KG1 (cell line): Measurements from ENCODE around the gene PPFIBP2.

Experiments used
- DNase-seq: peaks from one replicate; lab custom pipeline; 2025; lab: John Stamatoyannopoulos, UW

PPFIBP2 gene

DNA sequence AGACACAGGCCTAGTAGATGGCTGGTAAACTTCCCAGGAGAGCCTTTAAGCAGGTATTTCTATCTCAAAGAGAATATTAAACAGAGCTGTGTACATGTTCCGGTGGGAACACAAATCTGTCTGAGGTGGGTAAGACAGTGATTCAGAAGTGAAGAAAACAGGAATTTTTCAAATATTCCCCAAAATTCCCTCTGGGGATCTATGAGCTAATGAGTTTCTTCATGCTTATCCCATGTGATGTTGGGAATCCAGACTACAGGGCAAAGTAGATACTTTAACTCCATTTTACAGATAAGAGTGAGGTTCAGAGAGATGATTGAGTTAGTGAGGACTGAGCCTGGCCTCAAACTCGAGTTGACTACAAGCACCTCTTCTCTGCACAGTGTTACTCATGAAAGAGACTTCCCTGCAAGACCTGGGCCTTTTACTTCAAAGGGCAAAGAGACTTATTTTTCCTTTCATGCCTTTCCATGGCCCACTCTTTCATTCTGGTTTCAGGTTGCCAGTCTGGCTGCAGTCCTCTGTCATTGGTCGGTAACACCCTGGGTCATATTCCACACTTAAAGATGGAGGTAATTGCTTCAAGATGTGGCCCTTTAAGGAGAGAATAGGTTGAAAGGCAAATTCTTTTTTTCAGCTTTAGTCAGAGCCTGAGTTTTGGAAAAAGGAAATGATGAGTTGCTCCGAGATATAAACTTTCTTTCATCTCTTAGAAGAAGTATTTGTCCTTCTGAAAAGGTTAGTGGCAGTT, 89.4 kb downstream of the PPFIBP2 start:
- no peak for DNase-seq

DNA sequence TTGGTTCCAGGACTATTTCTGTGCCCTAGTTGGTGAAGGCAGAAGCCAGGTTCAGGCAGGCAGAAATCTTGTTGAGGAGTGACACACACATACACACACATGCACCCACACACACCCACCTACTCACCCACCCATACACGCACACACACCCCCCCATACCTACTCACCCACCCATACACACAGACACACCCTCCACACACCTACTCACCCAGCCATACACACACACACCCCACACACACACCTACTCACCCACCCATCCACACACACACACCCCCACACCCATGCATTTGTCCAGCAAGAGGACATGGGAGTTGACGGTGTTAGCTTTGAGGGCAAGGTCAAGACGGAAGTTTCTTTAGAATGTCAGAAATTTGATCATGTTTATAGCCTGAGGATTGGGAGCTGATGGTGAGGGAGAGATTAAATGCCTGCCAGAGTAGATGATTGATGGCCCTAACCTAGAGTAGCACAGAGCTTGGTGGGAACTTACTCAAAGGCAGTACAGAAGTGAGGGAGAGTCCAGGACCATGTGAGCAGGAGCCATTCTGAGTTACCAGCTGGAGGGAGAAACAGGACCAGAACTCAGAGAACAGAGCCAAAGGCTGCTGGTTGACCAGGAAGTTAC, 90.6 kb downstream of the PPFIBP2 start:
- no peak for DNase-seq

GRCh38 chr11:7605186-7605943, 91.6 kb downstream of the PPFIBP2 start:
- no peak for DNase-seq

DNA sequence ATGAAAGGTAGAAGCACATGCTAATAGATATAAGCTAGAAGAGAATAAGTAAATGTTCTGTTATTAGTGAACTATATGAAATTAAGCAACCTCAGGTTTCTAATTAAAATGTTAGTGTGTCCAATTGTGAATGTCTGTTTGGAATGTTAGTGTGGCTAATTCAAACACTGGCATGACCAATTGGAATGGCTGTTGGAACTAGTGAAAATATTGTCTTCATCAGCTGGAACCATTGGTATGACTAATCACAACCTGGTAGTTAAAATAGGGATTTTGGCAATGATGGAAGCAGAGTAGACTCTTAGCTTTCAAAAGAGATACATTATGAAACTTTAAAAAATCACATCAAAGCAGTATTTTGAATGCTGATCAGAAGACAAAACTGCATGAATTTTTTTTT, 92.7 kb downstream of the PPFIBP2 start:
- DNase-seq, result no peak

GRCh38 chr11:7609015-7609414, 95.2 kb downstream of the PPFIBP2 start:
- no peak for DNase-seq

- DNase-seq, result no peak
Observed at GRCh38 chr11:7609521-7609920, 95.7 kb downstream of the PPFIBP2 start.

- no peak for DNase-seq
Observed at GRCh38 chr11:7610393-7610792, 96.6 kb downstream of the PPFIBP2 start.

GRCh38 chr11:7611411-7611810, 97.6 kb downstream of the PPFIBP2 start:
- DNase-seq, result no peak

- DNase-seq, result no peak
Observed at GRCh38 chr11:7612056-7612660, 98.4 kb downstream of the PPFIBP2 start.

- no peak for DNase-seq
Observed at GRCh38 chr11:7612661-7613393, 99.0 kb downstream of the PPFIBP2 start.

DNA sequence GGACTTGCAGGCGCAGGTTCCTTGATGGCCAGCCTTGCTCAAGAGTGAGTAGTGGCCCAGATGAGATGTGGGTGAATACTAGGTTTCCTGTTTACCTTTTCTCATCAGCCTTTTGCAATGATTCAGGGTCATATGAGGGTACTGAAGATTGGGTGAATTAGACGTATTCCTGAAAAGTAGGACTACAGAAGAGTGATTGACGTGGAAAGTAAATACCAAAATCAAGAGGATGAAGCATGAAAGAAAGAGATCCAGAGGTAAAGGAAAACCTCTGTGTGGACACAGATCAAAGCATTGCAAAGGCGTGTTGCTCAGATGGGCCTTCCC, 99.6 kb downstream of the PPFIBP2 start:
- no peak for DNase-seq

DNA sequence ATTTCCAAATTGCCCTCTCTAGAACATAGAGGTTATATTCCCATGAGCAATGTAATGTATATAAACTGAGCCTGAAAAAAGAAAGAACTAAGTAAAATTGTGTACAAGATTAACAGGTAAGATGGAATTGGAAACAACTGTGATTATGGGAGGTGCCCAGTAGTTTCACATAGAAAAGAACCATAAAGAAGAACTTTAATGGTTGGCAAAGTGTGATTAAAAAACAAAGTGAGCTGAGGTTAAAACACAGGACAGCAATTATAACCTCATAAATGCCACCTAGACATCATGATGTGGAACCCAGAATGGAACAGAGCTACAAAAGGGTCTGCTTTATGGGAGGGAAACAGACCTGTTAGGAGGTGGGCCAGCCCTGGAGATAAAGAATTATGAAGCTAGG, 100.9 kb downstream of the PPFIBP2 start:
- no peak for DNase-seq

DNA sequence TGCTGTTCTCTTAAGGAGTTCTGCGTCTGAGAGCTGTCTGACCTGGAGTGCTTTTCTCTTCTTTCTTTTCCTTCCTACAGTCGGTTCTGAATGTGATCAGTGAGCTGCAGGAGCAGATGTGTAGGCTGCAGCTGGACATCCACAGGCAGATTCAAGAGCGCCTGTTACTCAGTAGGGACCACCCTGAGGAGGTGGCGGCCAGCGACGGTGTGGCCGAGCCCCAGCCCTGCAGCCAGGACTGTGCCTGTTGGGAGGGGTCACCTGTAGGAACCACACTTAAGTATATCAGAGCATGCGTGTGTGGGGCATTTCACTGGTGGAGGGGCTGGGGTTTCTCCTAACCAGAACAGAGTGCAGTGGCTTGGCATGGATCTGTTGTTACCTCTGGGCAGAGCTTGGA, 103.2 kb downstream of the PPFIBP2 start:
- no peak for DNase-seq

- DNase-seq, result no peak
Observed at GRCh38 chr11:7619322-7619721, 105.5 kb downstream of the PPFIBP2 start.

DNA sequence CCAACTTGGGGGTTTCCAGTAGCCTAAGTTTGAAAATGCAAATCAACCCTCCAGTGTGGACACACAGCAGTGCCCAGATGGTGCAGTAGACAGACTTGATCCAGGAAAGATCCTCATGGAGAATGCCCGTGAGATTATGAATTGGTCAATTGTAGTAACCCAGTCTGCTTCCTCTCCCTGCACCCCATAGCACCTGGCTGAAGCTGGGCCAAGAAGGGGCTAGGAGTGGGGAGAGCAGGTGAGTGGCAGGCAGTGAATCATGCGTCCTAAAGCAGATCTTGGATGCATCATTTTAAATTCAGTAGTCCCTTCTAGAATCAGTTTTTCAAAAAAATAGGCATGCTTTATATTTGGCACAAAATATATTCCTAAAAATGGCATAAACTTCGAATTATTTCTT, 107.3 kb downstream of the PPFIBP2 start:
- no peak for DNase-seq

GRCh38 chr11:7621554-7621953, 107.8 kb downstream of the PPFIBP2 start:
- DNase-seq, result no peak

DNA sequence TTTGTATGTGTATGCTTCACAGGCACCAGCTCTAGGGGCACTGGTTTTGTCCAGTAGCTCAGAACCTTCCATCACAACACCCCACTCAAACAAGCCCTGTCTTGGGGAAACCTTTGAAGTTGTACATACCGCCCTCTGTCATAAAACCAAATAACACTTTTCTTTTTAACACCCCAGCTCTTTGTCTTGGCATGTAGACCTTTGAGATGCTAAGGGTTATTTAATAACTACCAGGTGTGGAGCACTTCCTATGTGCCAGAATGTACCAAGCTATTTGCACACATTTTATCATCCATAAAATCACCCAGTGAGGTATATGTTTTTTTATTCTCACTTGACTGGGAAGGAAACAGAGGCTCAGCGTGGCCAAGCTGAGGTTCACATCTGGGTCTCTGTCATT, 108.9 kb downstream of the PPFIBP2 start:
- DNase-seq, result no peak

DNA sequence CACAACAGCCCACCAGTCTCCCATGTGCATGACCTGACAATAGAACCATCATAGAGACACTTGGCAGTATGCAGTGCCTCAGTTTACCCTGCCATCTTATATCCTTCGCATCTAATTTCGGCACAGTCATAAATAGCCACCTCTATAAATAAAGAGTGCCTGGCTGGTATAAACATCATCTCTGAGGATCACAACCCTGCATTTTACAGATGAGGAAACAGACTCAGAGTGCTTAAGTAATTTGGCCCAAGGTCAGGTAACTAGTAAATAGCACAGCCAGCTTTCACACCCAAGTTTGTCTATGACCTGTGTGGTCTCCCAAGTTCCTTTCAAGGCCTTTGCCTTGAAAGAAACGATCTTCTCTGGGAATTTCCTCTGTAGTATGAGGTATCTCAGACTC, 114.9 kb downstream of the PPFIBP2 start:
- no peak for DNase-seq

DNA sequence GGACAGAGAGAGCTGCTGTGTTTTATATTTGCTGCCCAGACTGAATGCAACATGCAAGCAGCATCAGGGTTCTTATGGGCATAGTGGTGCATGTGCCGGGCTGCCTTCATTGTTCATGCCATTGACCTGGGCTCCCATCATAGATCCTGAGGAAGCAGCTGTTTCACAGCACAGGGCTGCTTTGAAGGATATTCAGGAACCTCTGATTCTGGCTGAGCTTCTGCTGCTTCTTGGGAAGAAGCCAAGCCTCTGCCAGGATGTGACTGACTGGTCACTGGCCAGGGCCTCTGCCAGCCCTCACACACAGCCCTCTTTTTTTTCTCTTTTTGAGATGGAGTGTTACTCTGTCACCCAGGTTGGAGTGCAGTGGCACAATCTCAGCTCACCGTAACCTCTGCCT, 116.2 kb downstream of the PPFIBP2 start:
- DNase-seq, result no peak

DNA sequence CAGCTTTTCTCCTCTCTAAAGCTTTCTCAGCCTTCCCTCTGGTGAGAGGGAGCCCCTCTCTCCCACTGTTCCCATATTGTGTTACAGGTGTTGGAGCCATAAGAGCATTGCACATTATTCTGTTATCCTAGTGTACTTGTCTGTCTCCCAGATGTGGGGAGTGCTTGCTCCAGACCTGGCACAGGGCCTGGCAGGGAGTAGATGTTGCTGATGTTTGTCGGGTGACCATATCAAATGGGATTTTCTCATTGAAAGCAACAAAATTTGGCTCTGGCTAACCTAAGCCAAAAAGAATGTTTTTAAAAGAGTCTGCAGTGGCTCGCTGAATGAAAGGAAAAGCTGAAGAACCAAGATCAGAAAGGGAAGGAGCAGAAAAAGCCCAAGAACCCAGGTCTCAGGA, 118.4 kb downstream of the PPFIBP2 start:
- no peak for DNase-seq

DNA sequence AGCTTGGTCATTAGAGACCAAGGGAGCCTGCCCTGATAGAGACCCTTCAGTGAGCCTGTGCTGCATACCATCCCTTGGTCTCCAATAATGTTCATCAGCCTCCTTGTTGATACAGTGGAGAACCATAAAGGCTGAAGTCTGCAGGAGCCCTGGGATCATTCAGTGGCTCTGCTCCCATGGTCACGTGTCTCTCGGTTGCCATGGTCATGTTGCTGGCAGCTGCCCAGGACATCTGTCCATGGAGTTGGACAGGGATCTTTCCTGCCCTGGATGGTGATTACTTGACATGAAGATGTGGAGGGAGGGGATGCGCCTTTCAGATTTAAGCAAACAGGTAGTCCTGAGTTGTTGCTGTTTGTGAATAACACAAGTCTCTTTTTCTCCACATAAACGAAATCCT, 121.3 kb downstream of the PPFIBP2 start:
- no peak for DNase-seq

GRCh38 chr11:7635708-7636107, 121.9 kb downstream of the PPFIBP2 start:
- DNase-seq, result no peak
